ENCODE results near the gene CYP4F8.
"Not testable (repeated sequence)": the region's sequence is repeated elsewhere in the genome, so short reads cannot be mapped to it uniquely, and the experiment has no call there.

Gene CYP4F8

DNA sequence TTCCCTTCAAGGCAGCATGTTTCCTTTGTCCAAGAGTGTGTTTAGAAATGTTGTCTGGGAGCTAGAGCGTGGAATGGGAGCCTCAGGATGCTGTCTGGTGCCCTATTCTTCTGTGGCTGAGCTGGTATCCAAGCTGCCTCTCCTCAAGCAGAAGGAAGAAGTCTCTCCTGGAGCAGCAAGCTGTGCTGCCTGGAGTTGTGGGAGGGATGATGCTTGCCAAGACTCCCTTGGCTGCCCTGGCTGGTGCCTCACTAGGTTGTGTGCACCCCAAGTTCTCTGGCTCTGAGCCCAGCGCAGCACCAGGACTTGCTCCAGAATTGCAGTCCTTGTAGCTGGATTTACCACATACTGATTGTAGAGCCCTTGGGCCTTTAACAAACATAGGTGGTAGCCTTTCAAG is 21.0 kb downstream of the CYP4F8 start:
- no peak for TF ChIP-seq TAF1 (IDR thresholded peaks at IDR 0.05; ENCODE audit: borderline replicate concordance, low read depth, low read length)
- no peak for TF ChIP-seq POLR2A (IDR thresholded peaks at IDR 0.05; ENCODE audit: low read depth, low read length)
- TF ChIP-seq POLR2AphosphoS5 (IDR thresholded peaks at IDR 0.05; ENCODE audit: low read depth, low read length) = no peak
- FAIRE-seq = no peak
- no peak for DNase-seq (ENCODE audit: insufficient read length)

DNA sequence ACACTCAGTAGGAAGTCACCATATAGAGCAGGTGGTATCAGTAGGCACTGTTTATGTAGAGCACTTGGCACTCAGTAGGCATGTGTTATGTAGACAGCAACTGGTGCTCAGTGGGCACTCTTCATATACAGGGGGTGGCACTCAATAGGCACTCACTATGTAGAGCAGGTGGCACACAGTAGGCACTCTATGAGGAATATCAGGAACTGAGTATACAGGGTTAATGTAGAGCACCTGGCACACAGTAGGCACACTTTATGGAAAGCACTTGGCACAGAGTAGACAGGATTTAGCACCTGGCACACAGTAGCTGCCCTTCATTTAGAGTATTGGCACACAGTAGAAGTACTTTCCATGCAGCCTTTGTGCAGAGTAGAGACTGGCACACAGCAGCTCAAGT is 24.6 kb downstream of the CYP4F8 start:
- FAIRE-seq (no peak), DNase-seq (ENCODE audit: insufficient read length) (no peak)
- TF ChIP-seq POLR2AphosphoS5 (IDR thresholded peaks at IDR 0.05; ENCODE audit: low read depth, low read length) (no peak), POLR2A (IDR thresholded peaks at IDR 0.05; ENCODE audit: low read depth, low read length) (no peak), TAF1 (IDR thresholded peaks at IDR 0.05; ENCODE audit: borderline replicate concordance, low read depth, low read length) (no peak)

DNA sequence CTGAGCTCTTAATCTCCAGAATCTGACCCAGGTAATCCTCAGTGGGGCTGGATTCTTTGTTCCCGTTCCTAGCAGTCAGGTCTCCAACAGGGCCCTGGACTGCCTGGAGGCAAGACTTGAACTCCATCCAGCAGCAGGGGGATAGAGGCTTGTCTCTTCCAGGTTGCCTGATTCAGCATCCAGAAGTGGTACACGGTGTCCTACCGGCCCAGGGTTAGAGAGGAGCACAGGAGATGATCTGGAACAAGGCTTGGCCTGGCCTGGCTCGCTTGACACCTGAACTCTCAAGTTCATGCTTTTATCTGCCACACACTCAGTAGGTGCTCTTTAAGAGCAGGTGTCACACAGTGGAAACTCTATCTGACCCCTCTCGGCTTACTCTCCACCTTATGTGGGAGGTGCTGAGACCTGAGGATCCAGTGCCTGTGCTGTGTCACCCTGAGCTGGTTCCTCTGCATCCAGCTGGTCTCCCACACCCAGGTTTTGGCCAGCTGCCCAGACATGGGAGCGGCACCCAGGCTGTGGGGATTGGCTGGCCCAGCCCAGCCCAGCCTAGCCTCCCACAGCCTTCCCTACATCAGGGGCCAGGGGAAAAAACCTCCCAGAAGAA is 25.4 kb downstream of the CYP4F8 start, which contains the start of gene CYP4F3:
CYP4F3 (plus strand) TSS at position 604 of the 610 bp plus-strand sequence. CDS start 519 bp downstream, outside the sequence.
- no peak for DNase-seq (ENCODE audit: insufficient read length)
- FAIRE-seq = no peak
- TF ChIP-seq TAF1 (IDR thresholded peaks at IDR 0.05; ENCODE audit: borderline replicate concordance, low read depth, low read length) (no peak), POLR2A (IDR thresholded peaks at IDR 0.05; ENCODE audit: low read depth, low read length) (no peak), POLR2AphosphoS5 (IDR thresholded peaks at IDR 0.05; ENCODE audit: low read depth, low read length) (no peak)

DNA sequence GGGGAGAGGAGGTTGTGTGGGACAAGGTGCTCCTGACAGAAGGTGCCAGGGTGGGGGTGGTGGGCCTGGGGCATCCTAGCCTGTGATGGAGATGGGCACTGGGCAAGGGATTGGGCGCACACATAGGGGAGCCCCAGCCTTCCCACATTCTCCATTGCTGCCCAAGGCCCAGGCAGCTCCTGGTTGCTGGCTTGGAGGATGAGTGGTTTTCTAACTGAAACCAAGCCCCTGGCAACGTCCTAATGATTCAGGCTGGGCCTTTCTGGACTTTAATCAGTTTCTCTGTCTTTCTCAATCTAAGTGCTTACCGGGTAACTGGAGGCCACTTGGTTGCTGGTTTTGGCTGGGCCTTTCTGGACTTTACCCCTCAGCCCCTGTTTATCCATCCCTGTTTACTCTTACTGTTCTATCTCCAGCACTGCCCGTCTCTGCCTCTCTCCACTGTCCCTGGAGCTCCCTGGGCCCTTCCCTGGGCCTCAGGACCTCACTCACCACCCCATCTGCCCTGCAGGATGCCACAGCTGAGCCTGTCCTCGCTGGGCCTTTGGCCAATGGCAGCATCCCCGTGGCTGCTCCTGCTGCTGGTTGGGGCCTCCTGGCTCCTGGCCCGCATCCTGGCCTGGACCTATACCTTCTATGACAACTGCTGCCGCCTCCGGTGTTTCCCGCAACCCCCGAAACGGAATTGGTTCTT is 26.0 kb downstream of the CYP4F8 start:
- TF ChIP-seq POLR2A (IDR thresholded peaks at IDR 0.05; ENCODE audit: low read depth, low read length) = no peak
- TF ChIP-seq TAF1 (IDR thresholded peaks at IDR 0.05; ENCODE audit: borderline replicate concordance, low read depth, low read length) = no peak
- no peak for TF ChIP-seq POLR2AphosphoS5 (IDR thresholded peaks at IDR 0.05; ENCODE audit: low read depth, low read length)
- FAIRE-seq (no peak), DNase-seq (ENCODE audit: insufficient read length) (no peak)

DNA sequence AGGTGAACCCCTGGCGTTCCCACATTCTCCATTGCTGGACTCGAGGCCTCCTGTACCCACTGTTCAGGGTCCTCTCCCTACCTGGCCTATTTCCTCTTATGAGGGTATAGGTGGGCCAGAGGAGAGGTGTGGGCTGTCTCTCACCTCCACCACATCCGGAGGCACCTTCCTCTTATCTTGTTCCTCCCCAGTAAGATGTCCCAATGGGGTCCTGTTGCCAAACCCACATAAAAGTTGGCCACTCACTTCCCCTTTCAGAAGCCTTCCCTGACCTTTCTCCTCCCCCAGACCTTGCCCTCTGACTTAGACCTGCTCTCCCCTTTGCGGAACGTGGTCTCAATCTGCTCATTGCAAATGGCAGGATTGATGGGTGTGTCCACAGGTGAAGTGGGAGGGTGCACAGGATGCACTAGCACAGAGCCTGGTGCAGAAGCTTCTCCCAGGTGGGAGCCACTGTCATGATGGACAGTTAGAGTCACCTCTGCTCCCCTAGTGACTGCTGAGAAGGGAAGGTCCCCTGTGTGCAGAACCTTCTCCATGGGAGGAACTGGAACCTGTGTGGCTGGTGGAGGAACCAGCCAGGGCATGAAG is 27.0 kb downstream of the CYP4F8 start:
- TF ChIP-seq POLR2AphosphoS5 (IDR thresholded peaks at IDR 0.05; ENCODE audit: low read depth, low read length) (no peak), POLR2A (IDR thresholded peaks at IDR 0.05; ENCODE audit: low read depth, low read length) (no peak), TAF1 (IDR thresholded peaks at IDR 0.05; ENCODE audit: borderline replicate concordance, low read depth, low read length) (no peak)
- no peak for DNase-seq (ENCODE audit: insufficient read length)
- no peak for FAIRE-seq

DNA sequence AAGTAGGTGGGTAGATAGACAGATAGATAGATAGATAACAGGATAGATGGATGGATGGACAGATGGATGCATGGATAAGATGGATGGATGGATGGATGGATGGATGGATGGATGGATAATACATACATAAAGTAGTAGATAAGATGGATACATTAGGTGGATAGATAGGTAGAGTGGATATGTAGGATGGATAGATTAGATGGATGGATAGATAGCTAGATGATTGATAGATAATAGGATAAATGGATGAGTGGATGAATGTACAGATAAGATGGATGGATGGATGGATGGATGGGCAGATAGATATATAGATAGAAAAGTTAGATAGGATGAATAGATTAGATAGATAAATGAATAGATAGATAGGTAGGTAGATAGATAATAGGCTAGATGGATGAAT is 27.8 kb downstream of the CYP4F8 start:
- DNase-seq (ENCODE audit: insufficient read length) (no peak), FAIRE-seq (no peak)
- TF ChIP-seq TAF1 (IDR thresholded peaks at IDR 0.05; ENCODE audit: borderline replicate concordance, low read depth, low read length) (no peak), POLR2A (IDR thresholded peaks at IDR 0.05; ENCODE audit: low read depth, low read length) (no peak), POLR2AphosphoS5 (IDR thresholded peaks at IDR 0.05; ENCODE audit: low read depth, low read length) (no peak)

DNA sequence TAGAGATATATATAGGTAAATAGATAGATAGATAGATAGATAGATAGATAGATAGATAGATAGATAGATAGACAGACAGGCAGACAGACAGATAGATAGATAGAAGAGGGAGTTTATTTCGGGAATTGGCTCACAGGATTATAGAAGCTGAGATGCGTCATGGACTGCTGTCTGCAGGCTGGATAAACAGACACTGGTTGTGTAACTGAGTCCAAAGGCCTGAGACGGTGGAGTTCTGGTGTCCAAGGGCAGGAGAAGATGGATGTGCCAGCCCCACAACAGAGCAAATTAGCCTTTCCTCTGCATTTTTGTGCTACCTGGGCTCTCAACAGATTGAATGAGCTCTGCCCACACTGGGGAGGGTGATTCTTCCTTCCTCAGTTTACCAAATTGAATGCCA is 28.4 kb downstream of the CYP4F8 start:
- FAIRE-seq = no peak
- no peak for TF ChIP-seq TAF1 (IDR thresholded peaks at IDR 0.05; ENCODE audit: borderline replicate concordance, low read depth, low read length)
- no peak for TF ChIP-seq POLR2AphosphoS5 (IDR thresholded peaks at IDR 0.05; ENCODE audit: low read depth, low read length)
- TF ChIP-seq POLR2A (IDR thresholded peaks at IDR 0.05; ENCODE audit: low read depth, low read length) = no peak
- DNase-seq (ENCODE audit: insufficient read length) = no peak

DNA sequence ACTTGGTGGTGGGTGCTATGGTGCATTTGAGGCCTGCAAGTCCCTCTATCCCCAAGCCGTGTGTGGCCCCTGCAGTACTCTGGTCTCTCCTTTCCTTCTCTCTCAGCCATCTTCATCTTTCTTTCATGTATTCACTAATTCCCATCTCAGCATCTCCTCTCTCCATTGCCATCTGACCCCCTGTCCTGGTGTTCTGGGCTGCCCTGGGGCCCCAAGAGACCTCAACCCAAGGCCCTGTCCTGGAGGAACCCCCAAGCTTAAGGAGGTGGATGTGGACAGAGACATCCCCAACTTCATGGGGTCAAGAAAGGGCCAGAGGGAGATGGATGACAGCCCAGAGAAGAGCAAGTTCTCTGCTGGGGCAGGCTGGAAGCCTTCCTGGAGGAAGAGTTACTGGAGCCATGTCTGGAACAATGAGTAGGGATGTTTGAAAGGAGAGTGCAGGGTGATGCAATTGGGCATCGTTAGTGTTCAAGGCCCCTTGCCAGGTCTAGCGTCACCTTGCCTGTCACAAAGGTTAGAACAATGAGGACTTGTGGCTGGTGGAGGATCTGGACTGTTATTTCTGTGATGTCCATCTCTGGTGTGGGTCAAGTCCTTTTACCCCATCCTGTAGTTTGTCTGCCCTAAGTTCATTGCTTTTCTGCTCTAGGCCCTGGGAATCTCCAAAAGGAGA is 29.2 kb downstream of the CYP4F8 start:
- FAIRE-seq (no peak), DNase-seq (ENCODE audit: insufficient read length) (no peak)
- TF ChIP-seq TAF1 (IDR thresholded peaks at IDR 0.05; ENCODE audit: borderline replicate concordance, low read depth, low read length) (no peak), POLR2A (IDR thresholded peaks at IDR 0.05; ENCODE audit: low read depth, low read length) (no peak), POLR2AphosphoS5 (IDR thresholded peaks at IDR 0.05; ENCODE audit: low read depth, low read length) (no peak)

DNA sequence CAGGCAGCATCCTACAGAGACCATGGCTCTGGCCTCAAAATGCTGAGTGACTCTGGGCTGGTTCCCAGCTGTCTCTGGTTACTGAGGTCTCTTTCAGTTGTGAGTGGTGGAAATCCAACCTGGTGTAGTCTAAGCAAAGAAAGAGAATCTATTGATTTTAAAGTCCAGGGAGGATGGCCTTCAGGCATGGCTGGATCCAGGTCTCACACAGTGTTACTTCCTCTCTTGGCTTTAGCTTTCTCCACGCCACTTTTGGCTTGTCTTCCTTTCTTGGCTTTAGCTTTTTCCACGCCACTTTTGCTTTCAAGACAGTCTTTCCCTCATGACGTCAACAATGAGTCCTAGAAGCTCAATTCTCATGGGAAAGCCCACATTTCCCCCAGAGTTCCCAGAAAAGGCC is 29.8 kb downstream of the CYP4F8 start:
- DNase-seq (ENCODE audit: insufficient read length) (no peak), FAIRE-seq (no peak)
- no peak for TF ChIP-seq POLR2AphosphoS5 (IDR thresholded peaks at IDR 0.05; ENCODE audit: low read depth, low read length)
- TF ChIP-seq POLR2A (IDR thresholded peaks at IDR 0.05; ENCODE audit: low read depth, low read length) = no peak
- TF ChIP-seq TAF1 (IDR thresholded peaks at IDR 0.05; ENCODE audit: borderline replicate concordance, low read depth, low read length) = no peak

DNA sequence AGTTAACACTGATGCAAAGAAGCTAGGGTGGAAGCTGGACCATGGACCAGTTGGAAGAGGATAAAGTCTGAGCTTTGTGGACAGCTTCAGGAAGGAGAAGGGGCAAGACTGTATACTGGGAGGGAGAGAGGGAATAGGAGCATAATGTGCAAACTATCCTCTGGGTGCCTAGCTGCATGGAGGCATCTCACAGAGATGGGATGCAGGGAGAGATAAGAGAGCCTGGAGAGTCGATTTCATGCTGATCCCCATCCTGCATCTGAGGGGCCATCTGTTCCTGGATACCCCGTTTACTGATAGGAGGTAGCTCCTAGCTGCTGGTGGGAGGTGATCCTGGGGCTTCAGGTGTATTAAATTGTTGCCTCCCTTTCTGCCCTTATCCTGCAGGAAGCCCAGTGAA is 34.5 kb downstream of the CYP4F8 start:
- FAIRE-seq (no peak), DNase-seq (ENCODE audit: insufficient read length) (no peak)
- TF ChIP-seq POLR2A (IDR thresholded peaks at IDR 0.05; ENCODE audit: low read depth, low read length) = no peak
- no peak for TF ChIP-seq POLR2AphosphoS5 (IDR thresholded peaks at IDR 0.05; ENCODE audit: low read depth, low read length)
- TF ChIP-seq TAF1 (IDR thresholded peaks at IDR 0.05; ENCODE audit: borderline replicate concordance, low read depth, low read length) = no peak

DNA sequence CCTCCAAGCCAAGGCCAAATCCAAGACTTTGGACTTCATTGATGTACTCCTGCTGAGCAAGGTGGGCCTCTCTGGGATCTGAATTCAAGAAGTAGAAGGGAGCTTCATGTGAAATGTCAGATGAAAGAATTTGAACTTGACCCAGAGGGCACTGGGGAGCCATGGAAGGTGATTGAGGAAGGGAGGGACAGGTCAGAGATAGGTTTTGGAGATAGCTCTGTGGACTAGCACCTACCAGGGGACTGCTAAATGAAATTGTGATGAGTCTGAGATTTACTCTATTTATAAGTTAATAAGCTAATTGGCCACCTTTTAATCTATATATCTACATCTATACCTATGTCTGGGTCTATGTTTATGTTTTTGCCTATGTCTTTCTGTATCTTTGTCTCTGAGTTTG is 35.1 kb downstream of the CYP4F8 start:
- not testable (repeated sequence) for FAIRE-seq

More for the DNA sequence above, 35.1 kb downstream of the CYP4F8 start:
- DNase-seq (ENCODE audit: insufficient read length) = not testable (repeated sequence)

Measured in GM12892 (cell line).